ENCODE measurements around the gene DZIP1.

DNA sequence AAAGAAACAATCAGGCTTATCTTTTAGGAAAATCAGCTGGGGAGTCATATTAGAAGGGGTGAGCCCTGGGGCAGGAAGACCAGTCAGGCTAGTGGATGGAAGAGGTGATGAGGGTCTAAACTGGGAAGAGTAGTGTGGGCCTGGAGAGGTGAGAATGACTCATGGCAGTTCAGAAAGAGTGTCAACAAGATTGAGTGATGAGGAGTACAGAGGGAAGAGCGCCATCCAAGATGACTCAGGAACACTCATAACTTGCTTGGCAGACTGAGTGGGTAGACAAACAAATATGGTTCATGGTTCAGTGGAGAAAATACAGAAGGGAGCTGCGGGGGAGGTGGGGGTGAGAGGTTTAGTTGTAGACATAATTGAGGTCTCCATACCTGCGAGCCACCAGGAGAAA is 109.3 kb downstream of the DZIP1 start:
- TF ChIP-seq POLR2AphosphoS5 (IDR thresholded peaks at IDR 0.05; ENCODE audit: low read depth, low read length) (no peak), SIN3A (IDR thresholded peaks at IDR 0.05; ENCODE audit: borderline replicate concordance, insufficient read depth, low read length) (no peak), TAF1 (IDR thresholded peaks at IDR 0.05; ENCODE audit: borderline replicate concordance, insufficient read depth, low read length) (no peak)
- TF ChIP-seq, protein P1, sequence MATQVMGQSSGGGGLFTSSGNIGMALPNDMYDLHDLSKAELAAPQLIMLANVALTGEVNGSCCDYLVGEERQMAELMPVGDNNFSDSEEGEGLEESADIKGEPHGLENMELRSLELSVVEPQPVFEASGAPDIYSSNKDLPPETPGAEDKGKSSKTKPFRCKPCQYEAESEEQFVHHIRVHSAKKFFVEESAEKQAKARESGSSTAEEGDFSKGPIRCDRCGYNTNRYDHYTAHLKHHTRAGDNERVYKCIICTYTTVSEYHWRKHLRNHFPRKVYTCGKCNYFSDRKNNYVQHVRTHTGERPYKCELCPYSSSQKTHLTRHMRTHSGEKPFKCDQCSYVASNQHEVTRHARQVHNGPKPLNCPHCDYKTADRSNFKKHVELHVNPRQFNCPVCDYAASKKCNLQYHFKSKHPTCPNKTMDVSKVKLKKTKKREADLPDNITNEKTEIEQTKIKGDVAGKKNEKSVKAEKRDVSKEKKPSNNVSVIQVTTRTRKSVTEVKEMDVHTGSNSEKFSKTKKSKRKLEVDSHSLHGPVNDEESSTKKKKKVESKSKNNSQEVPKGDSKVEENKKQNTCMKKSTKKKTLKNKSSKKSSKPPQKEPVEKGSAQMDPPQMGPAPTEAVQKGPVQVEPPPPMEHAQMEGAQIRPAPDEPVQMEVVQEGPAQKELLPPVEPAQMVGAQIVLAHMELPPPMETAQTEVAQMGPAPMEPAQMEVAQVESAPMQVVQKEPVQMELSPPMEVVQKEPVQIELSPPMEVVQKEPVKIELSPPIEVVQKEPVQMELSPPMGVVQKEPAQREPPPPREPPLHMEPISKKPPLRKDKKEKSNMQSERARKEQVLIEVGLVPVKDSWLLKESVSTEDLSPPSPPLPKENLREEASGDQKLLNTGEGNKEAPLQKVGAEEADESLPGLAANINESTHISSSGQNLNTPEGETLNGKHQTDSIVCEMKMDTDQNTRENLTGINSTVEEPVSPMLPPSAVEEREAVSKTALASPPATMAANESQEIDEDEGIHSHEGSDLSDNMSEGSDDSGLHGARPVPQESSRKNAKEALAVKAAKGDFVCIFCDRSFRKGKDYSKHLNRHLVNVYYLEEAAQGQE (IDR thresholded peaks at IDR 0.05; ENCODE audit: insufficient read depth in 1 of 2, low read depth in 2 of 2, low read length in 2 of 2): no peak

Measured in PFSK-1 (cell line).